HCT116 (cell line): ENCODE measurements around the gene ACER1. TPM values are rescaled to one million over a fixed set of nuclear protein-coding genes. Genes with fewer than 3 reads are reported as not detected.

Experiments
- ATAC-seq: fragments of 200-7000 bp; cut with Tn5 transposase; 2 replicates; pipeline ENCODE4 v1.9.1; 2020; ENCODE audit warnings: mild to moderate bottlenecking, moderate library complexity
- BruUV-seq: library from RNA; stranded (reverse); fragments of 400-500 nt; replicated peaks from 2 replicates; lab custom pipeline; 2021; lab: Mats Ljungman, UMichigan
- CTCF ChIA-PET: fragments of 300-600 bp; sonication (Branson Sonifier 250); formaldehyde crosslinking; loops from one replicate; lab custom pipeline; 2021; ENCODE audit warnings: antibody characterized with exemption; lab: Charles Lee
- POLR2A ChIA-PET: fragments of 300-600, 350-600 bp; sonication (Branson Sonifier 250); formaldehyde crosslinking; loops from one replicate; lab custom pipeline; 2021; ENCODE audit warnings: antibody characterized with exemption; lab: Charles Lee
- RAD21 ChIA-PET, 2 experiments: fragments of 300-600 bp; sonication (Branson Sonifier 250); formaldehyde crosslinking; loops; one replicate each; lab custom pipeline; 2023; ENCODE audit warnings: low total read pairs in 2 of 2; ENCODE audit not compliant: uncharacterized antibody in 2 of 2, unreplicated experiment in 2 of 2, low non-redundant PET in 1 of 2; lab: Charles Lee
- DNase-seq: peaks from one replicate; pipeline ENCODE4 v3.0.0-alpha.2; 2010; ENCODE audit warnings: low read depth, low spot score
- H2AFZ ChIP-seq: fragments of 200-600 bp; shearing (Covaris generic), sonication (generic); 2 replicates; pipeline ENCODE4 v1.6.1; 2017; ENCODE audit warnings: low read depth, mixed run types, mixed read lengths, antibody characterized with exemption, low read length; ENCODE audit not compliant: poor library complexity, severe bottlenecking
- H3K27ac ChIP-seq: 2 replicates; pipeline ENCODE4 v1.5.1; 2012; ENCODE audit warnings: low read depth, low read length
- H3K27me3 ChIP-seq: fragments of 200-600 bp; sonication (generic); 2 replicates; pipeline ENCODE4 v1.6.1; 2016; ENCODE audit warnings: mixed run types, low read length, mixed read lengths; ENCODE audit not compliant: insufficient read depth
- H3K36me3 ChIP-seq, 2 experiments: fragments of 200-500 bp in 1 of 2; fragments of 200-600 bp in 1 of 2; sonication (Bioruptor generic) in 1 of 2; sonication (generic) in 1 of 2; 2 replicates each; pipeline versions ENCODE4 v1.5.1 to v1.6.1; 2014 to 2016; ENCODE audit warnings: low read length in 2 of 2, inconsistent platforms in 1 of 2, mixed read lengths in 1 of 2, mixed run types in 1 of 2; ENCODE audit not compliant: insufficient read depth in 2 of 2, control insufficient read depth in 1 of 2
- H3K4me1 ChIP-seq, 2 experiments: fragments of 200-600 bp in 1 of 2; sonication (generic) in 1 of 2; 2 replicates each; pipeline versions ENCODE4 v1.5.1 to v1.6.1; 2012 to 2017; ENCODE audit warnings: low read length in 2 of 2, inconsistent platforms in 1 of 2, mild to moderate bottlenecking in 1 of 2, mixed read lengths in 1 of 2, mixed run types in 1 of 2, moderate library complexity in 1 of 2; ENCODE audit not compliant: insufficient read depth in 2 of 2, control insufficient read depth in 1 of 2
- H3K4me2 ChIP-seq: fragments of 200-600 bp; sonication (generic); 2 replicates; pipeline ENCODE4 v1.6.1; 2017; ENCODE audit warnings: mixed run types, low read length, mixed read lengths
- H3K4me3 ChIP-seq, 2 experiments: fragments of 200-600 bp in 1 of 2; sonication (generic) in 1 of 2; replicated peaks in 1 of 2; 2 replicates each; pipeline ENCODE4 v1.5.1; 2011 to 2016; ENCODE audit warnings: low read length in 2 of 2, control low read depth in 1 of 2, low read depth in 1 of 2, mild to moderate bottlenecking in 1 of 2, mixed read lengths in 1 of 2, mixed run types in 1 of 2
- H3K79me2 ChIP-seq: fragments of 200-600 bp; sonication (generic); 2 replicates; pipeline ENCODE4 v1.6.1; 2017; ENCODE audit warnings: mild to moderate bottlenecking, mixed run types, low read length, moderate library complexity, mixed read lengths; ENCODE audit not compliant: insufficient read depth
- H3K9ac ChIP-seq: fragments of 200-600 bp; sonication (generic); 2 replicates; pipeline ENCODE4 v1.6.1; 2016; ENCODE audit warnings: low read length, mixed read lengths
- H3K9me2 ChIP-seq: fragments of 200-600 bp; sonication (generic), shearing (Covaris generic); 2 replicates; pipeline ENCODE4 v1.6.1; 2017; ENCODE audit warnings: mixed run types, mild to moderate bottlenecking, moderate library complexity; ENCODE audit not compliant: insufficient read depth
- H3K9me3 ChIP-seq, 2 experiments: fragments of 200-500 bp in 1 of 2; fragments of 200-600 bp in 1 of 2; sonication (Bioruptor generic) in 1 of 2; sonication (generic) in 1 of 2; 2 replicates each; pipeline ENCODE4 v1.6.1; 2014 to 2017; ENCODE audit warnings: low read length in 2 of 2, mixed read lengths in 2 of 2, inconsistent platforms in 1 of 2, low read depth in 1 of 2, mild to moderate bottlenecking in 1 of 2, mixed run types in 1 of 2, moderate library complexity in 1 of 2; ENCODE audit not compliant: control insufficient read depth in 1 of 2, insufficient read depth in 1 of 2
- H4K20me1 ChIP-seq: fragments of 200-600 bp; sonication (generic), shearing (Covaris generic); 2 replicates; pipeline ENCODE4 v1.6.1; 2017; ENCODE audit warnings: mixed run types, mild to moderate bottlenecking, moderate library complexity; ENCODE audit not compliant: insufficient read depth
- CBX3 ChIP-seq: IDR thresholded peaks from 2 replicates; pipeline ENCODE4 v1.6.1; 2012; ENCODE audit warnings: low read depth
- CTCF ChIP-seq, 3 experiments: fragments of 200-600 bp in 1 of 3; sonication (generic) in 1 of 3; IDR thresholded peaks in 2 of 3; conservative IDR thresholded peaks in 1 of 3; 2 replicates each; pipeline ENCODE4 v1.5.1; 2012 to 2017; ENCODE audit warnings: low read depth in 2 of 3, low read length in 2 of 3, antibody characterized with exemption in 1 of 3, borderline replicate concordance in 1 of 3, control low read depth in 1 of 3, mild to moderate bottlenecking in 1 of 3, mixed read lengths in 1 of 3, mixed run types in 1 of 3, moderate library complexity in 1 of 3; ENCODE audit not compliant: insufficient read depth in 1 of 3
- EZH2 ChIP-seq: fragments of 200-600 bp; sonication (generic); IDR thresholded peaks from 2 replicates; pipeline ENCODE4 v1.6.1; 2017; ENCODE audit warnings: antibody characterized with exemption, mixed run types
- EZH2phosphoT487 ChIP-seq: fragments of 200-600 bp; IDR thresholded peaks from 2 replicates; pipeline ENCODE4 v1.6.1; 2018; ENCODE audit warnings: antibody characterized with exemption, borderline replicate concordance
- POLR2A ChIP-seq: IDR thresholded peaks from 2 replicates; pipeline ENCODE4 v1.7.0; 2011; ENCODE audit warnings: borderline replicate concordance; ENCODE audit not compliant: insufficient read depth, insufficient read length; ENCODE audit errors: extremely low read depth
- POLR2AphosphoS5 ChIP-seq: IDR thresholded peaks from 2 replicates; pipeline ENCODE4 v1.6.1; 2011; ENCODE audit warnings: mild to moderate bottlenecking, low read depth, low read length, moderate library complexity
- RAD21 ChIP-seq: IDR thresholded peaks from 2 replicates; pipeline ENCODE4 v1.6.1; 2012; ENCODE audit warnings: low read depth, mild to moderate bottlenecking
- REST ChIP-seq: IDR thresholded peaks from 2 replicates; pipeline ENCODE4 v1.6.1; 2012; ENCODE audit warnings: low read depth
- SIN3A ChIP-seq: IDR thresholded peaks from 2 replicates; pipeline ENCODE4 v1.6.1; 2012; ENCODE audit warnings: low read depth
- SRF ChIP-seq: IDR thresholded peaks from 2 replicates; pipeline ENCODE4 v1.6.1; 2012; ENCODE audit warnings: low read depth
- TCF7L2 ChIP-seq: IDR thresholded peaks from 2 replicates; pipeline ENCODE4 v1.7.0; 2011; ENCODE audit warnings: borderline replicate concordance, inconsistent platforms; ENCODE audit not compliant: insufficient read depth, insufficient read length; ENCODE audit errors: extremely low read depth
- YY1 ChIP-seq: IDR thresholded peaks from 2 replicates; pipeline ENCODE4 v1.6.1; 2011; ENCODE audit warnings: low read length, low read depth, moderate library complexity, mild to moderate bottlenecking; ENCODE audit not compliant: insufficient replicate concordance; ENCODE audit errors: extremely low read depth
- intact Hi-C: fragments of 100-400 bp; cut with micrococcal nuclease; formaldehyde crosslinking; loops from 2 replicates; pipeline ENCODE4 v1.10.0; 2022
- total RNA-seq: library from RNA; stranded (reverse); gene quantifications from one replicate; pipeline ENCODE4 v1.2.1, GENCODE V29; 2021; ENCODE audit not compliant: unreplicated experiment

Gene ACER1
- total RNA-seq, 1 experiment from 2014 or later, result not detected

GRCh38 chr19:6354098-6354674 lies 20.8 kb upstream of the ACER1 start:
- CTCF ChIA-PET, result interaction anchor here (0.6 to 1.5 kb wide), 7 partner anchors 14 to 232 kb away, joined by 3 to 6 read pairs (median 3); partner anchors contain the start of gene ALKBH7
- Histone ChIP-seq H3K27ac (no peak overlapping the region), H3K27me3 (0 out of 2 replicates have a peak, but pooled peaks cover under 1% of the 10 kb centered on the region), H3K36me3 (no peaks in the 10 kb centered on the region), H3K79me2 (no peaks in the 10 kb centered on the region), H4K20me1 (no peaks in the 10 kb centered on the region), H3K9me3 (peaks cover 0 to 7% of the 10 kb centered on the region in 2 experiments; a peak in 1 of 4 replicates), H3K4me2 (no peak overlapping the region), H3K9me2 (no peaks in the 10 kb centered on the region), H3K4me3 (no peak overlapping the region), H3K4me1 (peaks cover 0 to 8% of the 10 kb centered on the region in 2 experiments; a peak in 3 of 4 replicates), H2AFZ (no peak overlapping the region), H3K9ac (no peak overlapping the region)
- POLR2A ChIA-PET, result interaction anchor here (0.5 kb wide), 1 partner anchor 199 kb away, joined by 3 read pairs; no protein-coding TSS in a partner anchor
- ATAC-seq (peak; percentile 61), DNase-seq (no peak)
- TF ChIP-seq YY1 (no peak), TCF7L2 (no peak), CTCF (IDR thresholded peaks at IDR 0.05 in 2 of 3, conservative IDR thresholded peaks at IDR 0.05 in 1 of 3; ENCODE audit: borderline replicate concordance in 1 of 3, insufficient read depth in 1 of 3, low read depth in 2 of 3, low read length in 2 of 3) (peak; percentile 41 to 58 (median 56); a peak in 5 of 6 replicates), EZH2 (no peak), CBX3 (no peak), REST (no peak), POLR2A (no peak), SRF (no peak), SIN3A (no peak), EZH2phosphoT487 (no peak), RAD21 (peak; percentile 45), POLR2AphosphoS5 (no peak)
- RAD21 ChIA-PET, result interaction anchor here in 1 of 2 experiments (0.6 kb wide), 2 partner anchors 265 to 502 kb away, joined by 3 read pairs; no protein-coding TSS in a partner anchor
- intact Hi-C loops, result loop anchor here (1.0 to 5.0 kb wide), 2 partner anchors 137 to 228 kb away; no protein-coding TSS in a partner anchor
- no TSS peak for BruUV-seq
